Karpas-422 (cell line): ENCODE results near the gene MAPRE2. TPM values are rescaled to one million over a fixed set of nuclear protein-coding genes. Genes with fewer than 3 reads are reported as not detected.

Source experiments
- DNase-seq: peaks from one replicate; pipeline ENCODE4 v3.0.0-alpha.2; 2015
- H2AFZ ChIP-seq: fragments of 200-600 bp; sonication (generic); 2 replicates; pipeline ENCODE4 v1.6.1; 2014; ENCODE audit warnings: antibody characterized with exemption, low read length, mixed read lengths
- H3K27ac ChIP-seq: fragments of 200-600 bp; sonication (generic); 2 replicates; pipeline ENCODE4 v1.5.1; 2014; ENCODE audit warnings: mild to moderate bottlenecking, low read length, moderate library complexity
- H3K27me3 ChIP-seq: fragments of 200-600 bp; sonication (generic); 2 replicates; pipeline ENCODE4 v1.6.1; 2014; ENCODE audit warnings: low read length, mixed read lengths
- H3K36me3 ChIP-seq: fragments of 200-600 bp; sonication (generic); 2 replicates; pipeline ENCODE4 v1.6.1; 2014; ENCODE audit warnings: low read length, mixed read lengths; ENCODE audit not compliant: insufficient read depth
- H3K4me1 ChIP-seq: fragments of 200-600 bp; sonication (generic); 2 replicates; pipeline ENCODE4 v1.6.1; 2014; ENCODE audit warnings: mild to moderate bottlenecking, low read length, mixed read lengths
- H3K4me2 ChIP-seq: fragments of 200-600 bp; sonication (generic); 2 replicates; pipeline ENCODE4 v1.6.1; 2014; ENCODE audit warnings: low read length, low read depth, mild to moderate bottlenecking; ENCODE audit not compliant: poor library complexity, severe bottlenecking
- H3K4me3 ChIP-seq: fragments of 200-600 bp; sonication (generic); 2 replicates; pipeline ENCODE4 v1.5.1; 2014; ENCODE audit warnings: mild to moderate bottlenecking, antibody characterized with exemption, low read length, mixed read lengths
- H3K79me2 ChIP-seq: fragments of 200-600 bp; sonication (generic); 2 replicates; pipeline ENCODE4 v1.6.1; 2014; ENCODE audit warnings: mild to moderate bottlenecking, low read length, mixed read lengths
- H3K9ac ChIP-seq: fragments of 200-600 bp; sonication (generic); 2 replicates; pipeline ENCODE4 v1.6.0; 2014; ENCODE audit warnings: low read length
- H3K9me2 ChIP-seq: fragments of 200-600 bp; sonication (generic), shearing (Covaris generic); replicated peaks from 2 replicates; pipeline ENCODE4 v1.6.0; 2014; ENCODE audit warnings: mild to moderate bottlenecking, low read length, moderate library complexity; ENCODE audit not compliant: insufficient read depth
- H3K9me3 ChIP-seq: fragments of 300-700, 200-600 bp; sonication (generic); 2 replicates; pipeline ENCODE4 v1.6.1; 2014; ENCODE audit warnings: low read length, mixed read lengths
- H4K20me1 ChIP-seq: fragments of 200-600 bp; sonication (generic); 2 replicates; pipeline ENCODE4 v1.6.1; 2014; ENCODE audit warnings: mild to moderate bottlenecking, antibody characterized with exemption, low read length, low read depth; ENCODE audit not compliant: insufficient read depth
- total RNA-seq: library from RNA; depleted of rRNA; stranded (reverse); fragments of >200 nt; shearing (Covaris generic); gene quantifications from 2 replicates; pipeline ENCODE4 v1.2.3, GENCODE V29; 2014; ENCODE audit warnings: low replicate concordance

Gene MAPRE2
- total RNA-seq, 1 experiment from 2014 or later: 267 TPM

DNA sequence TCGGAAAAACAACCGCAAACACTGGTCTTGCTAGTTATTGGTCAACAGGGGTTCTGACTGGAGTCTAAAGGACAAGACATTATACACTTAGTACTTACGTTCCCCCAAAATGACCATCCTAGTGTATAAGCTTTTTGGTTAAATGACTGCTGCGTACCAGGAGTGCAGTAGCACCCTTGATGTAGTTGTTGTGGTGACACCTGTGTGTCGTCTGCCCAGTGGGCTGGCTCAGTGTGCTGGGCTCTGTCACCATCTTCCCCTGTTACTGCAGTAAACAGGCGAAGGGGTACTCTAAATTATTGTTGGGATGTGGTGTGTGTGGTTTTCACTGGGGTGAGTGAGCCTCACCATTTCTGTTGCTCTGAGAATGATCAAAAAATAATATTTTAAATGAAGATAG, 76.2 kb downstream of the MAPRE2 start:
- H2AFZ ChIP-seq: no peak overlapping the region
- H3K36me3 ChIP-seq: peaks cover 49% of the 10 kb centered on the region
- no peak overlapping the region for H3K4me3 ChIP-seq
- no peak for DNase-seq
- H3K9ac ChIP-seq: no peak overlapping the region
- peaks cover 88% of the 10 kb centered on the region for H3K4me1 ChIP-seq
- no peaks in the 10 kb centered on the region for H3K9me2 ChIP-seq
- no peaks in the 10 kb centered on the region for H3K27me3 ChIP-seq
- no peaks in the 10 kb centered on the region for H3K9me3 ChIP-seq
- peaks cover 100% of the 10 kb centered on the region for H3K79me2 ChIP-seq
- H3K4me2 ChIP-seq: no peak overlapping the region
- H4K20me1 ChIP-seq: peaks cover 40% of the 10 kb centered on the region
- no peak overlapping the region for H3K27ac ChIP-seq

DNA sequence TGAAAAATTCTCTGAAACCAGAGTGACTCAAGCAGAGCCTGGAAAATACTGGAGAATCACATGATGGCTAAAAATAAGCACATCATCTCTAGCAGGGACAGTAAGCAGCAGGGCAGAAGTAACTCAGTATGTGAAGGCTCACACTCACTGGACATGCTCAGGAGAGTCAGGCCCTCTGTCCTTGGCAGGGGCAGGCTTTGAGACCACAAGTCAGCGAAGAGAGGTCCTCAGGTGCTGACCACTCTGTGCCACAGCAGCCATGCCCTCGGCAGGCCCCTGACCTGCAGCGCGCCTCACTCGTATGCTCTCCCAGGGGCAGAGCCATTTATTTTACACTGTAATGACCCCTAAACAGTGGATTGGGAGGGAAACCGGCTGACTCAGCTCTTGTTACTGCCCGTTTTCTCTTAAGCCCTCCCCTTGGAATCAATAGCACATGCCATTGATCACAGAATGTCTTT, 76.8 kb downstream of the MAPRE2 start:
- Histone ChIP-seq H3K4me1 (peaks cover 88% of the 10 kb centered on the region), H3K9me2 (no peaks in the 10 kb centered on the region), H3K79me2 (peaks cover 100% of the 10 kb centered on the region)

DNA sequence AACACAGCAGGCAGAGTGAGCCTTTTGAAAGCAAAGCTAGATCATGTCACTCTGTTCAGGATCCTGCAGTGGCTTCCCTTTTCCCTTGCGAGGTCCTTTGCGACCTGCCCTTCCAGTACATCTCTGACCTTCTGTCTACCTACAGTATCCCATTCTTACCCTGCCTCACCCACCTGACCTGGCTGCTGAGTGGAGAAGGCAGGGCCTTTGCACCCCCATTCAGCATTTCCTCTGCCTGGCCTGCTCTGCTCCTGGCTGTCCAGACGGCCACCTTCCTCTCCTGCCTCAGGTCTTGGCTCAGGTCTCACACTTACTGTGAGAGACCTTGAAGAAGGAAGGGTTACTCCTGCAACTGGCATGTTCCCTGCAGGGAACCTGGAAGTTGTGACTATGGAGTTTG, 77.4 kb downstream of the MAPRE2 start:
- Histone ChIP-seq H3K9me2 (no peaks in the 10 kb centered on the region), H3K4me3 (no peak overlapping the region), H3K9me3 (no peaks in the 10 kb centered on the region), H3K4me2 (no peak overlapping the region), H3K79me2 (peaks cover 100% of the 10 kb centered on the region), H3K36me3 (peaks cover 55% of the 10 kb centered on the region), H3K27ac (no peak overlapping the region), H3K9ac (no peak overlapping the region), H2AFZ (no peak overlapping the region), H3K27me3 (no peaks in the 10 kb centered on the region), H3K4me1 (peaks cover 88% of the 10 kb centered on the region), H4K20me1 (peaks cover 37% of the 10 kb centered on the region)
- DNase-seq: no peak

More for the DNA sequence above, 76.8 kb downstream of the MAPRE2 start:
- Histone ChIP-seq H2AFZ (no peak overlapping the region), H3K9ac (no peak overlapping the region), H3K27ac (no peak overlapping the region), H3K9me3 (no peaks in the 10 kb centered on the region), H3K4me2 (no peak overlapping the region), H3K36me3 (peaks cover 56% of the 10 kb centered on the region), H4K20me1 (peaks cover 35% of the 10 kb centered on the region), H3K27me3 (no peaks in the 10 kb centered on the region), H3K4me3 (no peak overlapping the region)
- no peak for DNase-seq

DNA sequence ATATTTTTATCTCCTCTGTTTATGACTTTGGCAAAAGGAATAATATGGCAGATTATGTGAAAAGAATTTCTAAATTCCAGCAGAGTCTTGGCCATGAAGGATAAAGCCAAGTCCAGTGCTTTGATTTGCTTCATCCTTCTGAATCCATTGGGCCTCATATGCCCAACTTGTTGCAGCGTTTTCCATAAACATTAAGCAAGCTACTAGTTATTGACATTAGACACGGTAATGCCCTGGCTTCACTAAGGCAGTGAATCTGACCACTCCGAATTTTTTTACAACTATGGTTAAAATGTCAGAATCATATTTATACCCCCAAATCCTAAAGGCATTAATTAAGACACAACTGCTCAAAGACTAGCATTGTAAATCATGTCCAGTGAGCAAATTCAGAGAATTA, 79.8 kb downstream of the MAPRE2 start:
- Histone ChIP-seq H3K9me3 (no peaks in the 10 kb centered on the region), H3K4me1 (peaks cover 81% of the 10 kb centered on the region), H3K4me2 (no peak overlapping the region), H3K79me2 (peaks cover 100% of the 10 kb centered on the region), H3K9me2 (no peaks in the 10 kb centered on the region), H3K27me3 (no peaks in the 10 kb centered on the region), H3K4me3 (no peak overlapping the region), H4K20me1 (peaks cover 45% of the 10 kb centered on the region), H3K27ac (peak overlapping the region; percentile 57), H2AFZ (no peak overlapping the region), H3K9ac (no peak overlapping the region), H3K36me3 (peaks cover 55% of the 10 kb centered on the region)
- no peak for DNase-seq

DNA sequence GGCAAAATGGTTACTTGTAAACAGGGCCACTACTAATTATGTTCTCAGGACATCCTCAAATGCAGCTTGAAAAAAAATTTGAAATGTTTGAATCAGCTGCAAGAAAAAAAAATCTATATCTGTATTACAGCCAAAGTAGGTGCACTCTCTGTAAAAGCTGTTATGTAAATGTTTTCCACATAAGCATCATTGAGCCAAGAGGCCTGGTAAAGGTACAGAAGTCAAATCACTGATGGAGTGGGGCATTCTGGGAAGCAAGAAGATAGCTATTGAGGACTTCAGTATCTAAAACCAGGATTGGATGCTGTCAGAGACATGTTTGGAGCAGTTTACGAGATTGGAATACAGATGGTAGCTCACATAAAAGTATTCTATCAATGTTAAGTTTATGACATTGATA, 80.3 kb downstream of the MAPRE2 start:
- Histone ChIP-seq H3K9me3 (no peaks in the 10 kb centered on the region), H3K9ac (no peak overlapping the region), H3K36me3 (peaks cover 55% of the 10 kb centered on the region), H3K27ac (peak overlapping the region; percentile 57), H3K4me1 (peaks cover 81% of the 10 kb centered on the region), H4K20me1 (peaks cover 40% of the 10 kb centered on the region), H3K9me2 (no peaks in the 10 kb centered on the region), H3K27me3 (no peaks in the 10 kb centered on the region), H3K4me2 (no peak overlapping the region), H3K79me2 (peaks cover 100% of the 10 kb centered on the region), H3K4me3 (no peak overlapping the region), H2AFZ (no peak overlapping the region)
- peak; percentile 65 for DNase-seq

DNA sequence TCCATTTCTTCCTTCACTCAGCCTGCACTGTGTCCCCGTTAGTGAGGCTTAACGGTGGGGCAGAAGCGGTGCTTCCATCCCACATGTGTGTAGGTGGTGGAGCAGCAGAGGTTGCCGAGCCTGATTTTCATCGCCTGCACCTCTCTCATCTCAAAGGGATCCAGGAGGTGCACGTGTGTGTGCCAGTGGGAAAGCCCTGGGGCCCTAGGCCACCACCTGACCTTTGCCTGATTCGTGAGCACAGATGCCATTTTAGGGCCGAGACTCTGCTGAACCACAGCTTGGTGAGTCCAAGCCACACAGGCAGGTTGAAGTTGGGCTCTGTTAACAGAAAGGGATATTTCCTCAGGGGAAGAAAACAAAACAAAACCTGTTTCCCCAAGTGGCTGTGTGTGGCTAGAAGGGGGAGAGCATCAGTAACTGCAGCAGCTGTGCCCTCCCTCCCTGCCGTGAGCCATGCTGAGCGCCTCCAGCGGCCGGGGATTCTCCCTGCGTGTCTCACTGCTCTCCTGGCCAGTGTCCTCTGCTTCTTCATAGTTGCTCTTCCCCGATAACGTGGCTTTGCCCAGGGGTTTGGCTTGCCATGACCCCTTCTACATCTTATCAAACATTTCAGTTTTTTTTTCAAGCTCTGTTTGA, 81.5 kb downstream of the MAPRE2 start:
- H3K4me1 ChIP-seq: peaks cover 81% of the 10 kb centered on the region
- no peaks in the 10 kb centered on the region for H3K9me3 ChIP-seq
- H3K27me3 ChIP-seq: no peaks in the 10 kb centered on the region
- no peaks in the 10 kb centered on the region for H3K9me2 ChIP-seq
- no peak overlapping the region for H3K4me2 ChIP-seq
- peaks cover 33% of the 10 kb centered on the region; the same call in 1 of the 2 replicates for H4K20me1 ChIP-seq
- peaks cover 100% of the 10 kb centered on the region for H3K79me2 ChIP-seq
- H3K9ac ChIP-seq: no peak overlapping the region
- peak overlapping the region; percentile 49 for H3K27ac ChIP-seq
- DNase-seq: peak; percentile 55
- peaks cover 55% of the 10 kb centered on the region for H3K36me3 ChIP-seq
- no peak overlapping the region for H2AFZ ChIP-seq
- H3K4me3 ChIP-seq: no peak overlapping the region

DNA sequence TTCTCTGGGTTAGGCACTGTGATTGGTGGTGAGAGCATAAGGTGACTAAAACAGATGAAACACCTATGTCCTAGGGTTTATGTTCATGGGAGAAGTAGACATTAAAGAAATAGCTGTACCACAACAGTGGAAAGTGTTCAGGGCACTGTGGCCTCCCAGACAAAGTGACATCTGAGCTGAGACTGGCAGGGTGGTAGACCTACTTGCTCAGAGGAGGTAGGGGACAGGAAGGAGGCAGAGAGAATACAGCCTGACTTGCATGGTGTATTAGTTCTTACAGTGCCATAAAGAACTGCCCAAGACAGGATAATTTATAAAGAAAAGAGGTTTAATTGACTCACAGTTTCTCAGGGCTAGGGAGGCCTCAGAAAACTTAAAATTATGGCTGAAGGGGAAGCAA, 82.6 kb downstream of the MAPRE2 start:
- Histone ChIP-seq H3K4me2 (no peak overlapping the region), H4K20me1 (peaks cover 33% of the 10 kb centered on the region; the same call in 1 of the 2 replicates), H3K36me3 (peaks cover 64% of the 10 kb centered on the region), H3K27ac (peak overlapping the region; percentile 49), H2AFZ (no peak overlapping the region), H3K9me2 (no peaks in the 10 kb centered on the region), H3K79me2 (peaks cover 100% of the 10 kb centered on the region), H3K4me1 (peaks cover 81% of the 10 kb centered on the region), H3K27me3 (no peaks in the 10 kb centered on the region), H3K9ac (no peak overlapping the region), H3K9me3 (no peaks in the 10 kb centered on the region), H3K4me3 (no peak overlapping the region)
- DNase-seq: no peak

DNA sequence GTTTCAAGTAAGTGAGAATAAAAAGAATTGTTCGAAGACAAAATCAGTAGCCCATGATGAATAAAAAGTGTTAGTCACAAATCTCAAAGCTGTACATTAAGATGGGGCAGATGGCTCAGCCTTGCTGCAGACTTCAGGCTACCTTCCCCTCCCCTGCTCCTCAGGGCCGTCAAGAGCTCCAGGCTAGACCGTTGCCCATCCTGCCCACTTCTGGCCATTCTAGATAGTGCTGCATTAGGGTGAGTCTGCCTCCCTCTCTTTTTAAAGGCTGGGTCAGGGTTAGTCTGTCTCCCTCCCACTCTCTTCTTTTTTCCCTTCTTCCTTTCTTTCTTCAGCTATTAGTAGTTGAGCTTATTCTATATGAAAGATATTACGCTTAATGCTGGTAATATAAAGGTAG, 86.0 kb downstream of the MAPRE2 start:
- no peak overlapping the region for H3K4me3 ChIP-seq
- H4K20me1 ChIP-seq: peaks cover 19% of the 10 kb centered on the region; the same call in 1 of the 2 replicates
- H2AFZ ChIP-seq: no peak overlapping the region
- no peak overlapping the region for H3K27ac ChIP-seq
- peaks cover 97% of the 10 kb centered on the region for H3K79me2 ChIP-seq
- peak; percentile 68 for DNase-seq
- H3K9ac ChIP-seq: no peak overlapping the region
- H3K27me3 ChIP-seq: no peaks in the 10 kb centered on the region
- H3K36me3 ChIP-seq: peaks cover 74% of the 10 kb centered on the region
- no peak overlapping the region for H3K4me2 ChIP-seq
- no peaks in the 10 kb centered on the region for H3K9me2 ChIP-seq
- H3K9me3 ChIP-seq: no peaks in the 10 kb centered on the region
- peaks cover 65% of the 10 kb centered on the region for H3K4me1 ChIP-seq
